DND-41 (cell line): ENCODE data around the gene FGR.

Source experiments
- EZH2 ChIP-seq: IDR thresholded peaks from 3 replicates; pipeline ENCODE4 v1.6.1; 2012; ENCODE audit warnings: borderline replicate concordance, low read depth, mild to moderate bottlenecking, moderate library complexity, low read length, inconsistent platforms; ENCODE audit not compliant: severe bottlenecking
- TF ChIP-seq, protein P1 (sequence below): IDR thresholded peaks from 2 replicates; pipeline ENCODE4 v1.5.1; 2012; ENCODE audit warnings: borderline replicate concordance, low read length, moderate library complexity, mild to moderate bottlenecking; ENCODE audit not compliant: poor library complexity, severe bottlenecking; ENCODE audit errors: extremely low read depth

DNA sequence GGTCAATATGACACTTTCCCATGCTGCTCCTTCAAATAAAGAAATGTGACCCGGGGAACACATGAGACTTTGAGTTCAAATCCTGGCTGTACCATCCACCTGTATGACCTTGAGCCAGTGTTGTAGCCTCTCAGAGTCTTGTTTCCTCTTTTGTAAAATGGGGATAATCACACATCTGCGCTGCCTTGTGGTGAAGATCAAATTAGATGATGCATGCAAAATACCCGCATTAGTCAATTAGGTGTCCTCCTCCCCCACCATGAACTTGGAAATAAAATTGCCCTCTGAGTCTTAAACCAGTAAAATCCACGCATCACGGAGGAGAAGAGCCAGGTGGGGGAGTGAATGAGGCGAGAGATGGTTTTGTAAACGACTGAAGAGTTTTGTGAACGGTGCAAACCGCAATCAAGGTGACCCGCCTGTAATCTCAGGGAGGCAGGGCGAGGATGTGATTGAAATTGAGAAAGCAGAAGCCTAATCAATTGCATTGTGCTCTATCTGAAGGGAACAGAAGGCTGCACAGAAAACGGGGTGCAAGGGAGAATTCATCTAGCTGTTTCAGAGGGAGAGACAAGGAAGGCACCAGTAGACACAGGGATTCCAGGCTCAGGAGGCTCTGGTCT, 25.3 kb downstream of the FGR start:
- TF ChIP-seq, protein P1, sequence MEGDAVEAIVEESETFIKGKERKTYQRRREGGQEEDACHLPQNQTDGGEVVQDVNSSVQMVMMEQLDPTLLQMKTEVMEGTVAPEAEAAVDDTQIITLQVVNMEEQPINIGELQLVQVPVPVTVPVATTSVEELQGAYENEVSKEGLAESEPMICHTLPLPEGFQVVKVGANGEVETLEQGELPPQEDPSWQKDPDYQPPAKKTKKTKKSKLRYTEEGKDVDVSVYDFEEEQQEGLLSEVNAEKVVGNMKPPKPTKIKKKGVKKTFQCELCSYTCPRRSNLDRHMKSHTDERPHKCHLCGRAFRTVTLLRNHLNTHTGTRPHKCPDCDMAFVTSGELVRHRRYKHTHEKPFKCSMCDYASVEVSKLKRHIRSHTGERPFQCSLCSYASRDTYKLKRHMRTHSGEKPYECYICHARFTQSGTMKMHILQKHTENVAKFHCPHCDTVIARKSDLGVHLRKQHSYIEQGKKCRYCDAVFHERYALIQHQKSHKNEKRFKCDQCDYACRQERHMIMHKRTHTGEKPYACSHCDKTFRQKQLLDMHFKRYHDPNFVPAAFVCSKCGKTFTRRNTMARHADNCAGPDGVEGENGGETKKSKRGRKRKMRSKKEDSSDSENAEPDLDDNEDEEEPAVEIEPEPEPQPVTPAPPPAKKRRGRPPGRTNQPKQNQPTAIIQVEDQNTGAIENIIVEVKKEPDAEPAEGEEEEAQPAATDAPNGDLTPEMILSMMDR: no peak
- TF ChIP-seq EZH2: no peak
